PFSK-1 (cell line): ENCODE measurements around the gene CDH15.

ENCODE experiments used
- POLR2AphosphoS5 ChIP-seq: IDR thresholded peaks from 2 replicates; pipeline ENCODE4 v1.6.1; 2012; ENCODE audit warnings: low read depth, mild to moderate bottlenecking, control low read depth, low read length, moderate library complexity
- SIN3A ChIP-seq: IDR thresholded peaks from 2 replicates; pipeline ENCODE4 v1.6.1; 2012; ENCODE audit warnings: mild to moderate bottlenecking, low read length, moderate library complexity, borderline replicate concordance; ENCODE audit not compliant: insufficient read depth
- TAF1 ChIP-seq: IDR thresholded peaks from 2 replicates; pipeline ENCODE4 v1.6.1; 2012; ENCODE audit warnings: low read length, control low read depth, borderline replicate concordance; ENCODE audit not compliant: insufficient read depth
- TF ChIP-seq, protein P1 (sequence below), 2 experiments: IDR thresholded peaks; 2 replicates each; pipeline versions ENCODE4 v1.6.1 to v1.8.0; 2011 to 2012; ENCODE audit warnings: low read depth in 2 of 2, low read length in 2 of 2, control low read depth in 1 of 2, inconsistent platforms in 1 of 2, mild to moderate bottlenecking in 1 of 2, moderate library complexity in 1 of 2; ENCODE audit not compliant: insufficient read depth in 1 of 2

GRCh38 chr16:89174055-89174827 lies 2.7 kb downstream of the CDH15 start:
- TF ChIP-seq POLR2AphosphoS5 (no peak), TAF1 (no peak), SIN3A (no peak)
- TF ChIP-seq, protein P1, sequence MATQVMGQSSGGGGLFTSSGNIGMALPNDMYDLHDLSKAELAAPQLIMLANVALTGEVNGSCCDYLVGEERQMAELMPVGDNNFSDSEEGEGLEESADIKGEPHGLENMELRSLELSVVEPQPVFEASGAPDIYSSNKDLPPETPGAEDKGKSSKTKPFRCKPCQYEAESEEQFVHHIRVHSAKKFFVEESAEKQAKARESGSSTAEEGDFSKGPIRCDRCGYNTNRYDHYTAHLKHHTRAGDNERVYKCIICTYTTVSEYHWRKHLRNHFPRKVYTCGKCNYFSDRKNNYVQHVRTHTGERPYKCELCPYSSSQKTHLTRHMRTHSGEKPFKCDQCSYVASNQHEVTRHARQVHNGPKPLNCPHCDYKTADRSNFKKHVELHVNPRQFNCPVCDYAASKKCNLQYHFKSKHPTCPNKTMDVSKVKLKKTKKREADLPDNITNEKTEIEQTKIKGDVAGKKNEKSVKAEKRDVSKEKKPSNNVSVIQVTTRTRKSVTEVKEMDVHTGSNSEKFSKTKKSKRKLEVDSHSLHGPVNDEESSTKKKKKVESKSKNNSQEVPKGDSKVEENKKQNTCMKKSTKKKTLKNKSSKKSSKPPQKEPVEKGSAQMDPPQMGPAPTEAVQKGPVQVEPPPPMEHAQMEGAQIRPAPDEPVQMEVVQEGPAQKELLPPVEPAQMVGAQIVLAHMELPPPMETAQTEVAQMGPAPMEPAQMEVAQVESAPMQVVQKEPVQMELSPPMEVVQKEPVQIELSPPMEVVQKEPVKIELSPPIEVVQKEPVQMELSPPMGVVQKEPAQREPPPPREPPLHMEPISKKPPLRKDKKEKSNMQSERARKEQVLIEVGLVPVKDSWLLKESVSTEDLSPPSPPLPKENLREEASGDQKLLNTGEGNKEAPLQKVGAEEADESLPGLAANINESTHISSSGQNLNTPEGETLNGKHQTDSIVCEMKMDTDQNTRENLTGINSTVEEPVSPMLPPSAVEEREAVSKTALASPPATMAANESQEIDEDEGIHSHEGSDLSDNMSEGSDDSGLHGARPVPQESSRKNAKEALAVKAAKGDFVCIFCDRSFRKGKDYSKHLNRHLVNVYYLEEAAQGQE (IDR thresholded peaks at IDR 0.05; ENCODE audit: insufficient read depth in 1 of 2, low read depth in 2 of 2, low read length in 2 of 2): no peak
